Measurements from ENCODE around the gene PEX13. TPM values are rescaled to one million over a fixed set of nuclear protein-coding genes. Genes with fewer than 3 reads are reported as not detected.

Gene PEX13
- total and polyA plus RNA-seq, 10 of the 15 experiments (the other 5 are each of a cell fraction or from before 2014, with no cell fraction given) = 2.6 to 27.6 (median 17.8) TPM

DNA sequence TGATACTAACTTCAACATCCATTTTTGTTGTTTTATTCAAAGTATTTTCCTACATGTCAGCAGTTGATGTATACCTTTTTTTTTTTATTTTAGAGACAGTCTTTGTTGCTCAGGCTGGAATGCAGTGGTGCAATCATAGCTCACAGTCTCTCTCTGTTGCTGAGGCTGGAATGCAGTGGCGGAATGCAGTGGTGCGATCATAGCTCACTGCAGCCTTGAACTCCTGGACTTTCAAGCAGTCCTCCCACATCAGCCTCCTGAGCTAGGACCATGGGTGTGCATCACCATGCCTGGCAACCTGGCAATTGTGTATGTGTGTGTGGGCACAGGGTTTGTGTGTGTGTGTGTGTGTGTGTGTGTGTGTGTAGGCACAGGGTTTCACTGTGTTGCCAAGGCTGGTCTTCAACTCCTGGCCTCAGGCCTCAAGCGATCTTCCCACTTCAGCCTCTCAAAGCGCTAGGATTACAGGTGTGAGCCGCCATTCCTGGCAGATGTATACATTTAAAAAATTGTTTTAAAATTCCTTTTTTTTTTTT lies 72.9 kb downstream of the PEX13 start:
- Histone ChIP-seq H2AFZ (ENCODE audit: control insufficient read depth, low read depth, low read length) (no peak overlapping the region), H3K79me2 (ENCODE audit: control insufficient read depth, insufficient read depth, low read length) (no peaks in the 10 kb centered on the region), H3K4me2 (ENCODE audit: control insufficient read depth, insufficient read depth) (no peak overlapping the region), H3K36me3 (ENCODE audit: control insufficient read depth in 2 of 2, insufficient read depth in 2 of 2, low read length in 1 of 2) (no peaks in the 10 kb centered on the region), H3K4me3 (no peak overlapping the region), H3K9me3 (replicated peaks; ENCODE audit: control insufficient read depth, insufficient read depth, low read length) (no peaks in the 10 kb centered on the region), H3K27me3 (replicated peaks in 1 of 2; ENCODE audit: control insufficient read depth in 2 of 2, insufficient read depth in 2 of 2, low read length in 1 of 2) (no peaks in the 10 kb centered on the region), H3K9ac (ENCODE audit: control insufficient read depth, insufficient read depth, low read length) (no peak overlapping the region), H3K27ac (ENCODE audit: control insufficient read depth, insufficient read depth) (no peak overlapping the region), H4K20me1 (ENCODE audit: control insufficient read depth, insufficient read depth) (no peaks in the 10 kb centered on the region), H3K4me1 (ENCODE audit: control insufficient read depth, insufficient read depth, low read length) (no peaks in the 10 kb centered on the region)
- CTCF ChIA-PET = no interaction called here
- in situ Hi-C loops (cut with MboI) = no loop called here
- DNase-seq (ENCODE audit: low read depth, low spot score) (no peak), FAIRE-seq (no peak), ATAC-seq (no peak)
- SMC1A ChIA-PET (ENCODE audit: uncharacterized antibody, unreplicated experiment) = no interaction called here
- POLR2A ChIA-PET = interaction anchor here (0.6 to 0.7 kb wide), 2 partner anchors 274 to 641 kb away, joined by 3 to 4 read pairs; no protein-coding TSS in a partner anchor
- 100% methylated on average over 5 of the region's 5 CpGs for WGBS (ENCODE audit: insufficient coverage, insufficient replicate concordance, low lambda C conversion rate, missing lambda C conversion rate)
- intact Hi-C loops (cut with micrococcal nuclease; ENCODE audit: unreplicated experiment) = no loop called here
- RAD21 ChIA-PET (ENCODE audit: unreplicated experiment) = no interaction called here
- no TSS peak for BruUV-seq (replicated peaks)
- TF ChIP-seq NBN (IDR thresholded peaks at IDR 0.05) (no peak), MEF2B (IDR thresholded peaks at IDR 0.05; ENCODE audit: partially characterized antibody, poor library complexity, severe bottlenecking) (no peak)
- TF ChIP-seq, protein P1, sequence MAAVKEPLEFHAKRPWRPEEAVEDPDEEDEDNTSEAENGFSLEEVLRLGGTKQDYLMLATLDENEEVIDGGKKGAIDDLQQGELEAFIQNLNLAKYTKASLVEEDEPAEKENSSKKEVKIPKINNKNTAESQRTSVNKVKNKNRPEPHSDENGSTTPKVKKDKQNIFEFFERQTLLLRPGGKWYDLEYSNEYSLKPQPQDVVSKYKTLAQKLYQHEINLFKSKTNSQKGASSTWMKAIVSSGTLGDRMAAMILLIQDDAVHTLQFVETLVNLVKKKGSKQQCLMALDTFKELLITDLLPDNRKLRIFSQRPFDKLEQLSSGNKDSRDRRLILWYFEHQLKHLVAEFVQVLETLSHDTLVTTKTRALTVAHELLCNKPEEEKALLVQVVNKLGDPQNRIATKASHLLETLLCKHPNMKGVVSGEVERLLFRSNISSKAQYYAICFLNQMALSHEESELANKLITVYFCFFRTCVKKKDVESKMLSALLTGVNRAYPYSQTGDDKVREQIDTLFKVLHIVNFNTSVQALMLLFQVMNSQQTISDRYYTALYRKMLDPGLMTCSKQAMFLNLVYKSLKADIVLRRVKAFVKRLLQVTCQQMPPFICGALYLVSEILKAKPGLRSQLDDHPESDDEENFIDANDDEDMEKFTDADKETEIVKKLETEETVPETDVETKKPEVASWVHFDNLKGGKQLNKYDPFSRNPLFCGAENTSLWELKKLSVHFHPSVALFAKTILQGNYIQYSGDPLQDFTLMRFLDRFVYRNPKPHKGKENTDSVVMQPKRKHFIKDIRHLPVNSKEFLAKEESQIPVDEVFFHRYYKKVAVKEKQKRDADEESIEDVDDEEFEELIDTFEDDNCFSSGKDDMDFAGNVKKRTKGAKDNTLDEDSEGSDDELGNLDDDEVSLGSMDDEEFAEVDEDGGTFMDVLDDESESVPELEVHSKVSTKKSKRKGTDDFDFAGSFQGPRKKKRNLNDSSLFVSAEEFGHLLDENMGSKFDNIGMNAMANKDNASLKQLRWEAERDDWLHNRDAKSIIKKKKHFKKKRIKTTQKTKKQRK (IDR thresholded peaks at IDR 0.05; ENCODE audit: low read depth, low read length) = no peak

DNA sequence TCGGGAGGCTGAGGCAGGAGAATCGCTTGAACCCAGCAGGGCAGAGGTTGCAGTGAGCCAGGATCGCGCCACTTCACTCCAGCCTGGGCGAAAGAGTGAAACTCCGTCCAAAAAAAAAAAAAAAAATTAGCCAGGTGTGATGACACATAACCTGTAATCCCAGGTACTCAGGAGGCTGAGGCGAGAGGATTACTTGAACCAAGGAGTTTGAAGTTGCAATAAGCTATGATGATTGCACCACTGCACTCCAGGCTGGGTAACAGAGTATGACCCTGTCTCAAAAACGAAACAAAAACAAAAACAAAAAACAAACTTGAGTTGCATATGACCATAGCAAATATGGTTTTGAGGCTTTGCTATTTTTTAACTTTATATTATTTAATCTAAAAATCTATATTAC lies 74.0 kb downstream of the PEX13 start:
- intact Hi-C loops (cut with micrococcal nuclease; ENCODE audit: unreplicated experiment) (no loop called here), in situ Hi-C loops (cut with MboI) (no loop called here)
- SMC1A ChIA-PET (ENCODE audit: uncharacterized antibody, unreplicated experiment) = interaction anchor here (0.6 to 1.0 kb wide), 3 partner anchors 9 to 585 kb away, joined by 3 to 4 read pairs (median 3); no protein-coding TSS in a partner anchor
- TF ChIP-seq, protein P2, sequence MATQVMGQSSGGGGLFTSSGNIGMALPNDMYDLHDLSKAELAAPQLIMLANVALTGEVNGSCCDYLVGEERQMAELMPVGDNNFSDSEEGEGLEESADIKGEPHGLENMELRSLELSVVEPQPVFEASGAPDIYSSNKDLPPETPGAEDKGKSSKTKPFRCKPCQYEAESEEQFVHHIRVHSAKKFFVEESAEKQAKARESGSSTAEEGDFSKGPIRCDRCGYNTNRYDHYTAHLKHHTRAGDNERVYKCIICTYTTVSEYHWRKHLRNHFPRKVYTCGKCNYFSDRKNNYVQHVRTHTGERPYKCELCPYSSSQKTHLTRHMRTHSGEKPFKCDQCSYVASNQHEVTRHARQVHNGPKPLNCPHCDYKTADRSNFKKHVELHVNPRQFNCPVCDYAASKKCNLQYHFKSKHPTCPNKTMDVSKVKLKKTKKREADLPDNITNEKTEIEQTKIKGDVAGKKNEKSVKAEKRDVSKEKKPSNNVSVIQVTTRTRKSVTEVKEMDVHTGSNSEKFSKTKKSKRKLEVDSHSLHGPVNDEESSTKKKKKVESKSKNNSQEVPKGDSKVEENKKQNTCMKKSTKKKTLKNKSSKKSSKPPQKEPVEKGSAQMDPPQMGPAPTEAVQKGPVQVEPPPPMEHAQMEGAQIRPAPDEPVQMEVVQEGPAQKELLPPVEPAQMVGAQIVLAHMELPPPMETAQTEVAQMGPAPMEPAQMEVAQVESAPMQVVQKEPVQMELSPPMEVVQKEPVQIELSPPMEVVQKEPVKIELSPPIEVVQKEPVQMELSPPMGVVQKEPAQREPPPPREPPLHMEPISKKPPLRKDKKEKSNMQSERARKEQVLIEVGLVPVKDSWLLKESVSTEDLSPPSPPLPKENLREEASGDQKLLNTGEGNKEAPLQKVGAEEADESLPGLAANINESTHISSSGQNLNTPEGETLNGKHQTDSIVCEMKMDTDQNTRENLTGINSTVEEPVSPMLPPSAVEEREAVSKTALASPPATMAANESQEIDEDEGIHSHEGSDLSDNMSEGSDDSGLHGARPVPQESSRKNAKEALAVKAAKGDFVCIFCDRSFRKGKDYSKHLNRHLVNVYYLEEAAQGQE (IDR thresholded peaks at IDR 0.05; ENCODE audit: low read depth, low read length) = no peak
- no peak for TF ChIP-seq TBL1XR1 (IDR thresholded peaks at IDR 0.05; ENCODE audit: low read depth, low read length)
- no peak for TF ChIP-seq ZNF207 (IDR thresholded peaks at IDR 0.05; ENCODE audit: borderline replicate concordance)
- POLR2A ChIA-PET = interaction anchor here (0.6 to 0.7 kb wide), 3 partner anchors 8 to 640 kb away, joined by 3 to 5 read pairs (median 4); no protein-coding TSS in a partner anchor
- H3K27ac ChIP-seq (ENCODE audit: control insufficient read depth, insufficient read depth) = no peak overlapping the region
- no peak overlapping the region for H3K9ac ChIP-seq (ENCODE audit: control insufficient read depth, insufficient read depth, low read length)
- H2AFZ ChIP-seq (ENCODE audit: control insufficient read depth, low read depth, low read length) = no peak overlapping the region
- ATAC-seq = no peak
- H3K4me3 ChIP-seq = no peak overlapping the region
- H4K20me1 ChIP-seq (ENCODE audit: control insufficient read depth, insufficient read depth) = no peaks in the 10 kb centered on the region
- H3K36me3 ChIP-seq (ENCODE audit: control insufficient read depth in 2 of 2, insufficient read depth in 2 of 2, low read length in 1 of 2) = no peaks in the 10 kb centered on the region
- RAD21 ChIA-PET (ENCODE audit: unreplicated experiment) = no interaction called here
- no TSS peak for BruUV-seq (replicated peaks)
- whole genome bisulfite sequencing (ENCODE audit: insufficient coverage, insufficient replicate concordance, low lambda C conversion rate, missing lambda C conversion rate) = 73% methylated on average over 6 of the region's 8 CpGs
- no peaks in the 10 kb centered on the region for H3K79me2 ChIP-seq (ENCODE audit: control insufficient read depth, insufficient read depth, low read length)
- H3K9me3 ChIP-seq (replicated peaks; ENCODE audit: control insufficient read depth, insufficient read depth, low read length) = no peaks in the 10 kb centered on the region
- H3K4me2 ChIP-seq (ENCODE audit: control insufficient read depth, insufficient read depth) = no peak overlapping the region
- CTCF ChIA-PET = no interaction called here
- no peak for FAIRE-seq
- H3K27me3 ChIP-seq (replicated peaks in 1 of 2; ENCODE audit: control insufficient read depth in 2 of 2, insufficient read depth in 2 of 2, low read length in 1 of 2) = no peaks in the 10 kb centered on the region
- H3K4me1 ChIP-seq (ENCODE audit: control insufficient read depth, insufficient read depth, low read length) = no peaks in the 10 kb centered on the region
- no peak for DNase-seq (ENCODE audit: low read depth, low spot score)

Data from GM12878 (cell line).